ENCODE data around the gene TIAM1.
A peak's percentile ranks its signal among the peaks of the same experiment; 100 is the strongest.

The TIAM1 gene

GRCh38 chr21:31343680-31344480 lies at the start of gene TIAM1:
Gene TIAM1, minus strand, starts transcription at chr21:31344261. Its CDS starts 77,289 bp downstream, at chr21:31266972.
- DNase-seq (ENCODE audit: low spot score) = no peak

GRCh38 chr21:31387560-31388186 lies 43.6 kb upstream of the TIAM1 start:
- DNase-seq (ENCODE audit: low spot score) = no peak

GRCh38 chr21:31386006-31386405 lies 41.9 kb upstream of the TIAM1 start:
- no peak for DNase-seq (ENCODE audit: low spot score)

GRCh38 chr21:31383770-31384169 lies 39.7 kb upstream of the TIAM1 start:
- no peak for DNase-seq (ENCODE audit: low spot score)

- no peak for DNase-seq (ENCODE audit: low spot score)
These were observed 38.0 kb upstream of the TIAM1 start for GRCh38 chr21:31382060-31382459.

- no peak for DNase-seq (ENCODE audit: low spot score)
These were observed 32.2 kb upstream of the TIAM1 start for GRCh38 chr21:31376301-31376700.

GRCh38 chr21:31374395-31374794 lies 30.3 kb upstream of the TIAM1 start:
- DNase-seq (ENCODE audit: low spot score) = no peak

GRCh38 chr21:31372471-31372765 lies 28.4 kb upstream of the TIAM1 start:
- no peak for DNase-seq (ENCODE audit: low spot score)

GRCh38 chr21:31371715-31372470 lies 27.8 kb upstream of the TIAM1 start:
- DNase-seq (ENCODE audit: low spot score) = no peak

- DNase-seq (ENCODE audit: low spot score) = no peak
These were observed 27.0 kb upstream of the TIAM1 start for GRCh38 chr21:31370893-31371544.

GRCh38 chr21:31370281-31370892 lies 26.3 kb upstream of the TIAM1 start:
- DNase-seq (ENCODE audit: low spot score) = no peak

- no peak for DNase-seq (ENCODE audit: low spot score)
These were observed 24.3 kb upstream of the TIAM1 start for GRCh38 chr21:31368361-31368760.

- no peak for DNase-seq (ENCODE audit: low spot score)
These were observed 23.7 kb upstream of the TIAM1 start for GRCh38 chr21:31367801-31368200.

GRCh38 chr21:31366825-31367224 lies 22.8 kb upstream of the TIAM1 start:
- DNase-seq (ENCODE audit: low spot score) = peak; percentile 75

GRCh38 chr21:31364253-31364945 lies 20.3 kb upstream of the TIAM1 start:
- DNase-seq (ENCODE audit: low spot score) = no peak

- DNase-seq (ENCODE audit: low spot score) = no peak
These were observed 19.7 kb upstream of the TIAM1 start for GRCh38 chr21:31363720-31364119.

GRCh38 chr21:31360717-31361116 lies 16.7 kb upstream of the TIAM1 start:
- DNase-seq (ENCODE audit: low spot score) = no peak

GRCh38 chr21:31358158-31358557 lies 14.1 kb upstream of the TIAM1 start:
- no peak for DNase-seq (ENCODE audit: low spot score)

GRCh38 chr21:31356440-31356839 lies 12.4 kb upstream of the TIAM1 start:
- DNase-seq (ENCODE audit: low spot score) = no peak

GRCh38 chr21:31354604-31355443 lies 10.8 kb upstream of the TIAM1 start:
- peak; percentile 82 for DNase-seq (ENCODE audit: low spot score)

- peak; percentile 24 for DNase-seq (ENCODE audit: low spot score)
These were observed 10.1 kb upstream of the TIAM1 start for GRCh38 chr21:31354122-31354521.

Data from LoVo (cell line).